Parathyroid adenoma (tissue), 2 donors: ENCODE results near the gene DNAJB11.
A peak's percentile ranks its signal among the peaks of the same experiment; 100 is the strongest.

Experiments used
- H2AFZ ChIP-seq: fragments of 300-600 bp; sonication (generic); one replicate; pipeline ENCODE4 v1.7.0; 2017; ENCODE audit warnings: antibody characterized with exemption, mild to moderate bottlenecking
- H3K27ac ChIP-seq: fragments of 300-600 bp; sonication (generic); one replicate; pipeline ENCODE4 v1.7.0; 2017
- H3K27me3 ChIP-seq: fragments of 300-600 bp; sonication (generic); one replicate; pipeline ENCODE4 v1.7.0; 2017; ENCODE audit warnings: low read length; ENCODE audit not compliant: control insufficient read depth, insufficient read depth
- H3K36me3 ChIP-seq: fragments of 300-600 bp; sonication (generic); one replicate; pipeline ENCODE4 v1.7.0; 2017; ENCODE audit warnings: low read length; ENCODE audit not compliant: control insufficient read depth, insufficient read depth
- H3K4me1 ChIP-seq: fragments of 300-600 bp; sonication (generic); one replicate; pipeline ENCODE4 v1.7.0; 2017; ENCODE audit warnings: control low read depth
- H3K4me2 ChIP-seq: fragments of 300-600 bp; sonication (generic); one replicate; pipeline ENCODE4 v1.7.0; 2017; ENCODE audit warnings: low read length
- H3K4me3 ChIP-seq: fragments of 300-600 bp; sonication (generic); one replicate; pipeline ENCODE4 v1.7.0; 2017; ENCODE audit warnings: low read depth, low read length
- H3K79me2 ChIP-seq: fragments of 300-600 bp; sonication (generic); one replicate; pipeline ENCODE4 v1.7.0; 2017; ENCODE audit warnings: control low read depth
- H3K9ac ChIP-seq: fragments of 300-600 bp; sonication (generic); one replicate; pipeline ENCODE4 v1.7.0; 2017; ENCODE audit warnings: mild to moderate bottlenecking
- H3K9me3 ChIP-seq: fragments of 300-600 bp; sonication (generic); one replicate; pipeline ENCODE4 v1.7.0; 2017; ENCODE audit warnings: low read length; ENCODE audit not compliant: control insufficient read depth
- CTCF ChIP-seq: fragments of 300-600 bp; sonication (generic); IDR thresholded peaks from one replicate; pipeline ENCODE4 v1.7.0; 2017; ENCODE audit warnings: antibody characterized with exemption, mild to moderate bottlenecking
- donor health status: primary hyperparathyroidism.

Gene DNAJB11

GRCh38 chr3:186596568-186597287 is 26.2 kb downstream of the DNAJB11 start:
- no peak for TF ChIP-seq CTCF
- Histone ChIP-seq H3K27ac (no peak overlapping the region), H3K9me3 (no peaks in the 10 kb centered on the region), H3K27me3 (no peaks in the 10 kb centered on the region), H3K4me3 (no peak overlapping the region), H3K9ac (no peak overlapping the region), H2AFZ (peak overlapping the region; percentile 34), H3K36me3 (no peaks in the 10 kb centered on the region), H3K79me2 (no peaks in the 10 kb centered on the region), H3K4me2 (no peak overlapping the region), H3K4me1 (no peaks in the 10 kb centered on the region)

- H3K4me2 ChIP-seq, result no peak overlapping the region
- H3K36me3 ChIP-seq, result no peaks in the 10 kb centered on the region
- no peak overlapping the region for H3K27ac ChIP-seq
- no peak for TF ChIP-seq CTCF
- no peak overlapping the region for H2AFZ ChIP-seq
- H3K4me3 ChIP-seq, result no peak overlapping the region
- no peaks in the 10 kb centered on the region for H3K27me3 ChIP-seq
- no peak overlapping the region for H3K9ac ChIP-seq
- H3K9me3 ChIP-seq, result no peaks in the 10 kb centered on the region
- no peaks in the 10 kb centered on the region for H3K79me2 ChIP-seq
- H3K4me1 ChIP-seq, result no peaks in the 10 kb centered on the region
These were observed 27.7 kb downstream of the DNAJB11 start for GRCh38 chr3:186598108-186598784.

- Histone ChIP-seq H3K9ac (no peak overlapping the region), H3K4me3 (no peak overlapping the region), H3K27ac (no peak overlapping the region), H2AFZ (no peak overlapping the region), H3K27me3 (no peaks in the 10 kb centered on the region), H3K4me1 (no peaks in the 10 kb centered on the region), H3K9me3 (no peaks in the 10 kb centered on the region), H3K79me2 (no peaks in the 10 kb centered on the region), H3K4me2 (no peak overlapping the region), H3K36me3 (no peaks in the 10 kb centered on the region)
- no peak for TF ChIP-seq CTCF
These were observed 28.2 kb downstream of the DNAJB11 start for GRCh38 chr3:186598794-186599141.

- no peak overlapping the region for H2AFZ ChIP-seq
- H3K4me1 ChIP-seq, result no peaks in the 10 kb centered on the region
- no peak for TF ChIP-seq CTCF
- no peak overlapping the region for H3K27ac ChIP-seq
- no peak overlapping the region for H3K4me2 ChIP-seq
- H3K4me3 ChIP-seq, result no peak overlapping the region
- no peak overlapping the region for H3K9ac ChIP-seq
- no peaks in the 10 kb centered on the region for H3K79me2 ChIP-seq
- no peaks in the 10 kb centered on the region for H3K9me3 ChIP-seq
- H3K27me3 ChIP-seq, result no peaks in the 10 kb centered on the region
- H3K36me3 ChIP-seq, result no peaks in the 10 kb centered on the region
These were observed 28.7 kb downstream of the DNAJB11 start for GRCh38 chr3:186599142-186599784.
